ENCODE data around the gene TBX20. TPM values are rescaled to one million over a fixed set of nuclear protein-coding genes. Genes with fewer than 3 reads are reported as not detected.

The TBX20 gene
- total and polyA plus RNA-seq, 2 of the 8 experiments (the other 6 are each of a cell fraction or from before 2014, with no cell fraction given) = 0.08 to 0.26 TPM

DNA sequence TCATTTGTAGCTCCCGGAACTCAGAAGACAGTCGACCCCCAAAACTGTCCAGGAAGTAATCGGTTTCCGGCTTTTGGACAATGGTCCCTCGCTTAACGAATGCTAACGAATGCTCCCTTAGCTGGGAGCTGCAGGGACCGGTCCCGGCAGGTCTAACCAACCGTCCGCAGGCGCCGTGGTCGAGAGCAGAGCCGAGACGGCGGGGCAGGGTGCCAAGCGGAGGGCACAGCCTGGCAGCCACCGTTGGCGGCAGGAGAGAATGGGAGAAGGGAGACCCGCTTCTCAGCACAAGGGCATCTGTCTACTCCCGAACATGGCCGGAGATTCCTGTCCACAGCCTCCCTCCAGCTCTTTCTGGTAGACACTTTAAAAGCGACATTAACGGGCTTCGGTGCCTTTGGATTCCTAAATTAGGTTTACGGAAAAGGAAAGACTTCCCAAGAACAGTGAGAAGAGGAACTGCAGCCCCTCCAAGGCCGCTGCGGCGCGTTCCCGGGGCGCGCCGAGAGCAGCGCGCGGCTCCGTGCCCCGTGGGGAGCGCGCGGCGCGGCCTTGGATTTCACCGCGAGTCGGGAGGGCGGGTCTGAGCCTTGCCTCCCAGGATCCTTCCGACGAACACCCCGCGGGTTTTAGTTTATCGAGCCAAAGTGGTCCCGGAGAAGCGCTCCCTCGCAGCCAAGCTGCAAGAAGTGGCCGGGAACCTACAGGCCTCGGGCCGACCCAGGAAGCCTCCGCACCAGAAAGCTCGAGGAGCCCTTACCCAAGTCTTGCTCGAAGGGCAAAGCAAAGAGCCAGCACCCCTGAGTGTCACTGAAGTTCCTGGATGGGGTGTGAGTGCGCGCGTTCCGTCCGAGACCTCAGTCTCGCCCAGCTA is 3.6 kb upstream of the TBX20 start (continued):
- TF ChIP-seq SUZ12 (IDR thresholded peaks at IDR 0.05; ENCODE audit: low read length) (peak; percentile 99), EGR1 (IDR thresholded peaks at IDR 0.05; ENCODE audit: borderline replicate concordance, low read depth, low read length) (no peak), SIRT6 (IDR thresholded peaks at IDR 0.05; ENCODE audit: low read length) (no peak), CBX8 (IDR thresholded peaks at IDR 0.05; ENCODE audit: borderline replicate concordance, low read depth, low read length) (peak; percentile 73; the same call in 1 of the 2 replicates), ASH2L (IDR thresholded peaks at IDR 0.05; ENCODE audit: low read length) (peak; percentile 22), POLR2AphosphoS5 (IDR thresholded peaks at IDR 0.05; ENCODE audit: low read depth, low read length) (no peak), KDM4A (IDR thresholded peaks at IDR 0.05; ENCODE audit: low read depth, low read length, severe bottlenecking) (peak; percentile 63), RXRA (IDR thresholded peaks at IDR 0.05; ENCODE audit: insufficient read depth, low read depth, low read length) (no peak), SP4 (IDR thresholded peaks at IDR 0.05; ENCODE audit: low read length) (no peak)
- TF ChIP-seq, protein P1, sequence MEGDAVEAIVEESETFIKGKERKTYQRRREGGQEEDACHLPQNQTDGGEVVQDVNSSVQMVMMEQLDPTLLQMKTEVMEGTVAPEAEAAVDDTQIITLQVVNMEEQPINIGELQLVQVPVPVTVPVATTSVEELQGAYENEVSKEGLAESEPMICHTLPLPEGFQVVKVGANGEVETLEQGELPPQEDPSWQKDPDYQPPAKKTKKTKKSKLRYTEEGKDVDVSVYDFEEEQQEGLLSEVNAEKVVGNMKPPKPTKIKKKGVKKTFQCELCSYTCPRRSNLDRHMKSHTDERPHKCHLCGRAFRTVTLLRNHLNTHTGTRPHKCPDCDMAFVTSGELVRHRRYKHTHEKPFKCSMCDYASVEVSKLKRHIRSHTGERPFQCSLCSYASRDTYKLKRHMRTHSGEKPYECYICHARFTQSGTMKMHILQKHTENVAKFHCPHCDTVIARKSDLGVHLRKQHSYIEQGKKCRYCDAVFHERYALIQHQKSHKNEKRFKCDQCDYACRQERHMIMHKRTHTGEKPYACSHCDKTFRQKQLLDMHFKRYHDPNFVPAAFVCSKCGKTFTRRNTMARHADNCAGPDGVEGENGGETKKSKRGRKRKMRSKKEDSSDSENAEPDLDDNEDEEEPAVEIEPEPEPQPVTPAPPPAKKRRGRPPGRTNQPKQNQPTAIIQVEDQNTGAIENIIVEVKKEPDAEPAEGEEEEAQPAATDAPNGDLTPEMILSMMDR (IDR thresholded peaks at IDR 0.05; ENCODE audit: control extremely low read depth in 1 of 3, insufficient read depth in 1 of 3, low read depth in 1 of 3, low read length in 3 of 3) = no peak

Data from H1 (cell line).